Nephron (organoid): ENCODE data around the gene TMSB4X.

Experiments
- H3K27ac Mint-ChIP-seq, 3 experiments: 2 replicates each; pipeline ENCODE4 v1.8.0; 2020; ENCODE audit warnings: mixed read lengths in 3 of 3, mild to moderate bottlenecking in 2 of 3, moderate library complexity in 1 of 3
- H3K27me3 Mint-ChIP-seq: 2 replicates; pipeline ENCODE4 v1.8.0; 2021; ENCODE audit warnings: low read depth, mild to moderate bottlenecking, moderate library complexity, mixed read lengths
- H3K36me3 Mint-ChIP-seq: 2 replicates; pipeline ENCODE4 v1.8.0; 2020; ENCODE audit warnings: low read depth, mixed read lengths
- H3K4me1 Mint-ChIP-seq: 2 replicates; pipeline ENCODE4 v1.8.0; 2020; ENCODE audit warnings: mixed read lengths
- H3K4me3 Mint-ChIP-seq, 3 experiments: 2 replicates each; pipeline ENCODE4 v1.8.0; 2020; ENCODE audit warnings: mild to moderate bottlenecking in 3 of 3, mixed read lengths in 3 of 3, moderate library complexity in 2 of 3
- H3K9me3 Mint-ChIP-seq: 2 replicates; pipeline ENCODE4 v1.8.0; 2020; ENCODE audit warnings: mixed read lengths
- TF ChIP-seq, protein P1 (sequence below), 3 experiments: fragments of 200-600 bp; sonication (generic); IDR thresholded peaks; one replicate each; pipeline ENCODE4 v1.5.0; 2021; ENCODE audit warnings: antibody characterized with exemption in 3 of 3; ENCODE audit not compliant: unreplicated experiment in 3 of 3

The TMSB4X gene

GRCh38 chrX:12950851-12951594 is 23.9 kb upstream of the TMSB4X start:
- Mint-ChIP-seq H3K27ac (peak overlapping the region; percentile 56 to 93 (median 76)), H3K4me1 (peaks cover 41% of the 10 kb centered on the region), H3K4me3 (no peak overlapping the region), H3K36me3 (no peaks in the 10 kb centered on the region), H3K27me3 (no peaks in the 10 kb centered on the region), H3K9me3 (peaks cover 3% of the 10 kb centered on the region)
- TF ChIP-seq, protein P1, sequence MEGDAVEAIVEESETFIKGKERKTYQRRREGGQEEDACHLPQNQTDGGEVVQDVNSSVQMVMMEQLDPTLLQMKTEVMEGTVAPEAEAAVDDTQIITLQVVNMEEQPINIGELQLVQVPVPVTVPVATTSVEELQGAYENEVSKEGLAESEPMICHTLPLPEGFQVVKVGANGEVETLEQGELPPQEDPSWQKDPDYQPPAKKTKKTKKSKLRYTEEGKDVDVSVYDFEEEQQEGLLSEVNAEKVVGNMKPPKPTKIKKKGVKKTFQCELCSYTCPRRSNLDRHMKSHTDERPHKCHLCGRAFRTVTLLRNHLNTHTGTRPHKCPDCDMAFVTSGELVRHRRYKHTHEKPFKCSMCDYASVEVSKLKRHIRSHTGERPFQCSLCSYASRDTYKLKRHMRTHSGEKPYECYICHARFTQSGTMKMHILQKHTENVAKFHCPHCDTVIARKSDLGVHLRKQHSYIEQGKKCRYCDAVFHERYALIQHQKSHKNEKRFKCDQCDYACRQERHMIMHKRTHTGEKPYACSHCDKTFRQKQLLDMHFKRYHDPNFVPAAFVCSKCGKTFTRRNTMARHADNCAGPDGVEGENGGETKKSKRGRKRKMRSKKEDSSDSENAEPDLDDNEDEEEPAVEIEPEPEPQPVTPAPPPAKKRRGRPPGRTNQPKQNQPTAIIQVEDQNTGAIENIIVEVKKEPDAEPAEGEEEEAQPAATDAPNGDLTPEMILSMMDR (IDR thresholded peaks at IDR 0.05; ENCODE audit: unreplicated experiment in 3 of 3) = peak in 2 of 3 experiments; percentile 23 to 39

DNA sequence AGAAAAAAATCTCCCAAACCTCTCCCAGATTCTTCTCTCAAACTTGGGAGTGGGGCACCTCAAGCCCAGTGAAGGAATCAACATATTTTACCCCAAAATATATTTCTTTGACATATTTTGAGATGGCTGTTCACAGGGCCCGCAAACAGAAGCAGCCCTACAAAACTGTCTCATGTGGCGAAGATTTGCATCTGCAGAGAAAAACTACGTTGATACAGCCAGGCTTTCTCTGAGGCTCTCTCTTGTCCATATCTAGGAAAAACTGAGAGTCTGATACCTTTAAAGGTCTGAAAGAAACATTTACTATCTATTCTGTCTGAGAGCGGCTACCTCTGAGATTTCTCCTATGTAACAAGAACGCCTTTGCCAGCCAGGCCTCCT is 23.3 kb upstream of the TMSB4X start:
- Mint-ChIP-seq H3K27ac (peak overlapping the region in 2 of 3 experiments; percentile 65 to 76), H3K27me3 (no peaks in the 10 kb centered on the region), H3K4me1 (peaks cover 38% of the 10 kb centered on the region), H3K36me3 (no peaks in the 10 kb centered on the region), H3K4me3 (no peak overlapping the region), H3K9me3 (no peaks in the 10 kb centered on the region)
- TF ChIP-seq, protein P1 (IDR thresholded peaks at IDR 0.05; ENCODE audit: unreplicated experiment in 3 of 3) = no peak

DNA sequence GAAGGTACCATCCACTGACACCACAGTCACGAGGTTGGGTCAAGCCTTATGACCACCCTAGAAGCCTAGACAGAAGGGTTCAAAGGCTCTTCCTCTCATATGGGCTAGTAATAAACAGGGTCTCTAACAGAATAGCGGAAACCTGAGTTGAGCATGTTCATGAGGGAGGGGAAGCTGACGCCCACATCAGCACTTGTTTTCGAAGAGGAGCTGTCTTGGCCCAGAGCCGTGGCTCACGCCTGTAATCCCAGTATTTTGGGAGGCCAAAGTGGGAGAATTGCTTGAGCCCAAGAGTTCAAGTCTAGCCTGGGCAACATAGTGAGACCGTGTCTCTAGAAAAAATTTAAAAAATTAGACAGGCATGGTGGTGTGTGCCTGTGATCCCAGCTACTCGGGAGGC is 21.5 kb upstream of the TMSB4X start:
- H3K27ac Mint-ChIP-seq = no peak overlapping the region

GRCh38 chrX:12954376-12954775 is 20.5 kb upstream of the TMSB4X start:
- no peak overlapping the region for H3K27ac Mint-ChIP-seq
- no peaks in the 10 kb centered on the region for H3K36me3 Mint-ChIP-seq
- H3K4me1 Mint-ChIP-seq = peaks cover 25% of the 10 kb centered on the region
- peaks cover 4% of the 10 kb centered on the region for H3K9me3 Mint-ChIP-seq
- TF ChIP-seq, protein P1 (IDR thresholded peaks at IDR 0.05; ENCODE audit: unreplicated experiment in 3 of 3) = no peak
- no peaks in the 10 kb centered on the region for H3K27me3 Mint-ChIP-seq
- no peak overlapping the region for H3K4me3 Mint-ChIP-seq

More for the DNA sequence above, 21.5 kb upstream of the TMSB4X start:
- TF ChIP-seq, protein P1 (IDR thresholded peaks at IDR 0.05; ENCODE audit: unreplicated experiment in 3 of 3) = no peak
- H3K4me1 Mint-ChIP-seq = peaks cover 32% of the 10 kb centered on the region
- no peaks in the 10 kb centered on the region for H3K27me3 Mint-ChIP-seq
- peaks cover 4% of the 10 kb centered on the region for H3K9me3 Mint-ChIP-seq
- no peak overlapping the region for H3K4me3 Mint-ChIP-seq
- H3K36me3 Mint-ChIP-seq = no peaks in the 10 kb centered on the region

DNA sequence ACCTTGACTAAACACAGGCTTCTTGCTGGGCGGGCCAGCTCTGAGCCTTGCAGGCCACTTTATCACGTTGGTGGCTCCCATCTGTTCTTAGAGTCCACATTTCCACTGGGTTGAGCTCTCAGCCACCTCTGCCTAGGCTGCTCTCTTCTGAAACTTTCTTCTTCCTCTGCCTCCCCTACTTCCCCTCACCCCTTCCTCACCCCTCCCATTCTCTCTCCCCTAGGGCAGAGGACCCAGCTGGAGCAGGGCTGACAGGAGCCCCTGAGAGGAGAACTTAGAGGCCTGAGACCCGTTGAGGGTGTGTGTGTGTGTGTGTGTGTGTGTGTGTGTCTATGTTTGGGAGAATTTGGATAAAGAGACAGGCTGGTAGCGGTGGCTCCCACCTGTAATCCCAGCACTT is 19.9 kb upstream of the TMSB4X start:
- TF ChIP-seq, protein P1 (IDR thresholded peaks at IDR 0.05; ENCODE audit: unreplicated experiment in 3 of 3) = no peak
- Mint-ChIP-seq H3K4me3 (no peak overlapping the region), H3K9me3 (peaks cover 8% of the 10 kb centered on the region), H3K4me1 (peaks cover 19% of the 10 kb centered on the region), H3K36me3 (no peaks in the 10 kb centered on the region), H3K27ac (peak overlapping the region in 1 of 3 experiments; percentile 24), H3K27me3 (no peaks in the 10 kb centered on the region)
